AG04449 (cell line): ENCODE data around the gene PTCD3.

Experiments
- CTCF ChIA-PET: fragments of 350-600 bp; formaldehyde crosslinking; extraction: SDS; loops from one replicate; lab custom pipeline; 2021; ENCODE audit warnings: antibody characterized with exemption; lab: Yijun Ruan, JAX
- POLR2A ChIA-PET: fragments of 400-600, 350-600 bp; formaldehyde crosslinking; extraction: SDS; loops from one replicate; lab custom pipeline; 2020; ENCODE audit warnings: antibody characterized with exemption, inconsistent platforms; lab: Yijun Ruan, JAX
- DNase-seq: peaks from one replicate; pipeline ENCODE4 v3.0.0-alpha.2; 2010; ENCODE audit warnings: low read depth, low spot score
- H3K4me3 ChIP-seq: 2 replicates; pipeline ENCODE4 v1.5.1; 2011; ENCODE audit warnings: low read depth, mild to moderate bottlenecking, control low read depth, low read length
- CTCF ChIP-seq: IDR thresholded peaks from one replicate; pipeline ENCODE4 v1.5.1; 2011; ENCODE audit warnings: mild to moderate bottlenecking, moderate library complexity, low read length, control low read depth, inconsistent platforms; ENCODE audit not compliant: insufficient read depth; ENCODE audit errors: missing control alignments

Gene PTCD3

GRCh38 chr2:86136141-86136540 is 30.1 kb downstream of the PTCD3 start:
- no peak overlapping the region for H3K4me3 ChIP-seq
- CTCF ChIA-PET = interaction anchor here (1.4 kb wide), 1 partner anchor 21 kb away, joined by 3 read pairs; no protein-coding TSS in a partner anchor
- POLR2A ChIA-PET = no interaction called here
- no peak for TF ChIP-seq CTCF
- no peak for DNase-seq

- CTCF ChIA-PET = interaction anchor here (0.9 to 1.1 kb wide), 2 partner anchors 11 to 22 kb away, joined by 3 to 4 read pairs; no protein-coding TSS in a partner anchor
- TF ChIP-seq CTCF = no peak
- no peak for DNase-seq
- POLR2A ChIA-PET = no interaction called here
- no peak overlapping the region for H3K4me3 ChIP-seq
Measured at GRCh38 chr2:86138736-86139625, 32.9 kb downstream of the PTCD3 start.

GRCh38 chr2:86139981-86140380 is 33.9 kb downstream of the PTCD3 start:
- no peak overlapping the region for H3K4me3 ChIP-seq
- CTCF ChIA-PET = no interaction called here
- POLR2A ChIA-PET = no interaction called here
- no peak for TF ChIP-seq CTCF
- DNase-seq = no peak

GRCh38 chr2:86140969-86141392 is 34.9 kb downstream of the PTCD3 start:
- ChIA-PET CTCF (no interaction called here), POLR2A (interaction anchor here (0.6 kb wide), 1 partner anchor 82 kb away, joined by 3 read pairs; no protein-coding TSS in a partner anchor)
- TF ChIP-seq CTCF = no peak
- DNase-seq = no peak
- H3K4me3 ChIP-seq = no peak overlapping the region

GRCh38 chr2:86142436-86143257 is 36.6 kb downstream of the PTCD3 start:
- ChIA-PET CTCF (no interaction called here), POLR2A (no interaction called here)
- DNase-seq = no peak
- TF ChIP-seq CTCF = no peak
- H3K4me3 ChIP-seq = no peak overlapping the region

- no peak overlapping the region for H3K4me3 ChIP-seq
- no peak for TF ChIP-seq CTCF
- DNase-seq = no peak
- ChIA-PET CTCF (no interaction called here), POLR2A (no interaction called here)
Measured at GRCh38 chr2:86143307-86143706, 37.3 kb downstream of the PTCD3 start.
